Stimulated activated CD8-positive, alpha-beta memory T cell treated with anti-CD3 and anti-CD28 coated beads, Interleukin-2, amount 100 ng/mL, for 1 hour (primary cell): ENCODE measurements around the gene IGSF3.
"Not testable (repeated sequence)": the region's sequence is repeated elsewhere in the genome, so short reads cannot be mapped to it uniquely, and the experiment has no call there.

Source experiments
- DNase-seq, 2 donors: peaks; one replicate each; pipeline ENCODE4 v3.0.0-alpha.2; 2020; ENCODE audit warnings: low read depth in 2 of 2

IGSF3 gene

DNA sequence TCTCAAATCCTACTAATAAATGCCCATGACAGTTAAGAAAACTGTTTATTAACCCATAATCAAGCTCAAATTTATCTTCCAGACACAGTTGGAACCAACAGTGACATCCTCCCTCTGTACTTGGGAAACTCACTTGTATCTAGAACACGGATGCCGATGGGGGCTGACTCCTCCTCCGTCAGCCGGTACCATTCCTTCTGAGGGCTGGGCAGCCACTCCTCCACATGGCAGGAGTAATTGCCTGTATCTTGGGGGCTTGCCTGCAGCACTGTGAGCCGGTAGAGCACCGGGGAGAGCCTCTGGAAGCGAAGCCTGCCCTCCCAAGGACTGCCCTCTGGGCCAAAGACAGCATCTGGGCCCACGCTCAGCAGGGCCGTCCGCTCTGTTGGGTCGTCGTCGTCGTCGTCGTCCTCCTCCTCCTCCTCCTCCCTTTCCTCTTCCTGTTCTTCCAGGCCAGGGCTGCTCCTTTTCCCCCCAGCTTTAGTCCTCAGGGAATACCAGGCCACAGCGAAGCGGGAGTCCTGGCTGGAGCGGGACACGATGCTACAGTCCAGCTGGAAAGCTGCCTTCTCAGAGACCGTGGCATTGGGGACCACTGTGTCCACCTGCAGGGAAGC, 88.2 kb downstream of the IGSF3 start:
- no peak for DNase-seq

DNA sequence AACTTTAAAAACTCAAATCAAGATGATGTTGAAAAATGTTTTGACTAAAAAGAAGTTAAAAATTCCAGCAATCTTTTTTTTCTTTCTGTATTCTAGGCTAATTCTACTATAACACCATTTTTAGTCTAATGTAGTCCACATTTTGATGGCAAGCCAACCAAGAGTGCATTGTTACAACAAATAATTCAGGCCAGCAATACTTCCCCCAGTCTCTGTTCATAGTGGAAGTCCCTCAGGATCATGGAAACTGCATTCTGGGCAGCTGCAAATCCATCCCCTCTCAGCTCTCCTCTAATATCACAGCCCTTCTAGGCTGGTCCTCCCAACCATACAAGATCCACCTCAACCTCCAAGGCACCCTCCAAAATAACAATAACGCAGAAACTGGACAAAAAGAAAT, 89.0 kb downstream of the IGSF3 start:
- no peak for DNase-seq

DNA sequence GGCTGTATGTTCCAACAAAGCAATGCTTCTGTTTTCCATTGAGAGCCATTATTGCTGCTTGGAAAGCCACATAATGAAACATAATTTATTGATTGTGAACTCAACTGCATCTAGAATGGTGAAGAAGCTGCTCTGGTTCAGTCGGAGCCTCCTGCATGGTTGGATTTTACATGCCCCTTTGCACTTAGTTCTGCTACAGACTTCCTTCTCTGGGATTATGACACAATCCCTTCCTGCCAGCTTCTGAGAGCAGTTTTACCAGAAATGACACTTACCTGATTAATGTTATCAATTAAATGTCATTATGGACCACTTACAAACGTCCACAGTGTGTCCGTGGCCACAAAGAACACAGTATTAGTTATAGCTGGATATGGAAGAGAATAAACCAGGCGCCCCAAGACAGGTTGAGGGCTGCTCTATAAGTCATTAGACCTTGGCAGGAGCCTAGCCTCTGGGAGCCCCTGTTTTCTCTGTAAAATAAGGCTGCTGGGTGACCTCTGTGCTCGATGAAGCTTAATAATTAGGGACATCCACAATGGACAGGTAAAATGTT, 89.7 kb downstream of the IGSF3 start:
- DNase-seq: no peak

DNA sequence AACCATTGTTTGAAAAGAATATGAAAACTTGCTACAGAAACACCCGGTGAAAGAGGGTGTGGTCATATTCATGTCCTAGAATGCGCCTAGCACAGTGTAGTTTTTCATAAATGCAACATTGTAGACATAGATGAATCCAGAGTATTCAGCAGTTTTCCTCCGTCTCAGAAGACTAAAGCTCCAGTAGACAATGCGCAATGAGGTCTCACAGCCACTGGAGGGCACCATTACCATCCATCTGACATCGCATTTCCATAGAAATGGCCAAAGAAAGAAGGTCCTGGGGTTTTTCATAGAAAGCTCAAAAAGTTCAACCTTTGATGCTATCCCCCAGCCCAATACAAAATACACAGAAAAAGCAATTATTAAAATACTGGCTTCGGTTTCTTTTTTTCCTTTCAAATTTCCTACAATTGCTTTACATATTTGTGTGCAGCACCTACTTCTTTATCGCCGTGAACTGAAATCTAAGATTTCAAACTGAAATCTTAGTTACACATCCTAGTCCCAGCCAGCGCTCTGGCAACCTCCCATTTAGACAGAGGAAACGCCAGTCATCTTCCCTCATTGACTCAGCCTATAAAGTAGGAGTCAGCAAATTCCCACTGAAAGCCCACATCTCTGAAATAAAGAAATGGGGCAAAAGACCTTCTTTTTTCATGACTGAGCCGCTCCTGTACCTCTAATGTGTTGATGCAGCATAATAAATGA, 92.8 kb downstream of the IGSF3 start:
- peak in 1 of 2 donors; percentile 28 for DNase-seq

DNA sequence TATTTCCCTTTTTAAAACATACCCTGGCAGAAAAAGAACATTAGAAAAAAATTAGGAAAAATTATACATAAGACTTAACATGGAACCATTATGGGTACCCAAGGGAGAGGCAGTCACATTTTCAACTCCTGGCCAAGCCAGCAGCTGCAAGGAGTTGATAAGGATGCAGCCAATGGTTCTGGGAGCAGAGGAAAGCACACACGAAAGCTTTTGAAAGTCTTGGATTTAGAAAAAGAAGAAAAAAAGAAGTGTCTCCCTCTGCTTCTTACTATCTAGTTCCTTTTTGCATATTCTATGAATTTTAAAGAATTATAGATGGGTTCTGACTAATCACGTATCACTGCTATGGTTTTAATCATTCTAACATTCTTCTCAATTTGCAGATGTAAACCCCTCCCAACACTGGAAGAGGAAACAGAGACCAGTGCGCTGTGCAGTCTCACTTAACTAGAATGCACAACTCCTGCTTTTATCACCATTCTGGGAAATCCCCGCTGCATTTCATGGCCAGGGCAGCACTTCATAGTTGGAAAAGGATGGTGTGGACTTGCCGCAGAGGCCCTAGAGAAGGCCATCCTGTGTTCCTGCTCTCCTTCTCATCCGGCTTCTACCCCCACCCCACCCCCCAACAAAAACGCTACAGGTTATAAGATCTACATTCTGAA, 94.0 kb downstream of the IGSF3 start:
- no peak for DNase-seq

DNA sequence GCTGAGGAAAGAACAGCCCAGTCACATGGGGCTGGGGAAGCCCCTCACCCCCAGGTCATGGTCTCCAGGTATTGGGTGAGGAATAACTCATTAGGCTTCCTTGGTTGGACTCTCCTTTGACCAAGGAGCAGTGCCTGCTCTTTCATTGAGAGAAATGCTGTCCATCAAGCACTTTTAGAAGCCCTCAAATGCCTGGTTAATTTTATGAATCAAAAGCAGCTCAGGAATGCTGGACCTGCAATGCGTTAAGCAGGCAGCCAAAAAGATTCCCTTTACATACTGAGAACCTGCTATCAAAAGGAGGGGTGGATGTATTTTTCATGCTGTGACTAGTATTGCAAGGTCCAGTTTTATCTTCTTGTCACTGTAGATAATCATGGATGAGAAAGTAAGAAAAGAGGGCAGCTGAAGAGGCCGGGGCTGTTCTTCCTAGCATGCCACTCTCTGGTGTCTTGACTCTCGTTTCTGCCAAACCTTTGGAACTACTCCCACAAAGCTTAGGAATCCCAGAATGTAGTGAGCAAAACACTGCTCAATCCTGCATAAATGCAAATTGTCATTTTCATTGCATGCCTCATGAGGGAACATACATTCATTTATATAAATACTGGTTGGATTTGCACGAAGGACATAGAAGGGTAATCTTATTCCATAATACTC, 94.6 kb downstream of the IGSF3 start:
- no peak for DNase-seq

DNA sequence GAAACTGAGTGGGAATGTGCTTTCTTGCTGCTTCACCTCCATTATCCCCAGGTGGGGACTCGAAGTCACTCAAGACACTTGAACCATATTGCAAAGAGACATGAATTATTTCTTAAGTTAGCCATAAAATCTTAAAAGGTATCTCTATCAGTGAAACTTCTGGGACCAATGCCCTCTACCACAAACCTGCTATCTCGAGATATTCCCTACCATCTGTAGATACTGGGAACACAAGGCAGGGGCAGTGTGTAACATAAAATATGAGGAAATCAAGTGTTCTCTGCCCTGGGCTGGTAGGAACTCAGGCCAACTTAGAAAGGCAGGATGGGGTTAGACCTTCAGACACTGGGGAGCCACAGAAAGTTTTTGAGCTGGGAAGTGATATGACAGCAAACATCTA, 95.4 kb downstream of the IGSF3 start:
- no peak for DNase-seq

DNA sequence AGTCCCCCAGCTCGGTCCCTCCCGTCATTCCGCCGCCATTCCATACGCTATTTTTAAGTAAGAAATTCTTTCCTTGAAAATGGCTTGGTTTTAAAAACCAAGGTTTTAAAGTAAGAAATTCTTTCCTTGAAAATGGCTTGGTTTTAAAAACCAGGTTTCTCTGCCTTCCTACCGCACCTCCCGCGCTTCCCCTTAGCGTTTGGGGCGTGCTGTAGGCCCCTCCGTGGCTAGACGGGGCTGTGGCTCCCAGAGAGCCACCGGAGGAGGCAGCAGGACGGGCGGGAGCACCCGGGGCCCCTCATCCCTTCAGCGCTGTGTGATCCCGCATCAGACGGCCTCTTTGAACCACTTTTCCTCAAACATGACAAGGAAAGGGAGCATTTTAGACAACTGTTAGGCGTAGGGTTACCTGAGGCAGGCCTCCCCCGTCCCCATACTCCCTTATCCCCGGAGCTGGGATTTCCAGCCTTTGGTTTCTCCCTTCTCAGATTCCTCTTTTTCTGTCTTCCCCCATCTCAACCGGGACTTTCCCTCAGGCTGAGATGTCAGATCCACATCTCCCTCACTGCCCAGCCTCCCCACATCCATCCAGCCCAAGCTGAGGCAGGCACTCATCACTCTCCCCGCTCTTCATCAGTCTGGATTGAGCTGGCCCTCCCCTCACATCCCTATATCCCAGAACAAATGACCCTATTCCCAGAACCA, 96.2 kb downstream of the IGSF3 start:
- no peak for DNase-seq

DNA sequence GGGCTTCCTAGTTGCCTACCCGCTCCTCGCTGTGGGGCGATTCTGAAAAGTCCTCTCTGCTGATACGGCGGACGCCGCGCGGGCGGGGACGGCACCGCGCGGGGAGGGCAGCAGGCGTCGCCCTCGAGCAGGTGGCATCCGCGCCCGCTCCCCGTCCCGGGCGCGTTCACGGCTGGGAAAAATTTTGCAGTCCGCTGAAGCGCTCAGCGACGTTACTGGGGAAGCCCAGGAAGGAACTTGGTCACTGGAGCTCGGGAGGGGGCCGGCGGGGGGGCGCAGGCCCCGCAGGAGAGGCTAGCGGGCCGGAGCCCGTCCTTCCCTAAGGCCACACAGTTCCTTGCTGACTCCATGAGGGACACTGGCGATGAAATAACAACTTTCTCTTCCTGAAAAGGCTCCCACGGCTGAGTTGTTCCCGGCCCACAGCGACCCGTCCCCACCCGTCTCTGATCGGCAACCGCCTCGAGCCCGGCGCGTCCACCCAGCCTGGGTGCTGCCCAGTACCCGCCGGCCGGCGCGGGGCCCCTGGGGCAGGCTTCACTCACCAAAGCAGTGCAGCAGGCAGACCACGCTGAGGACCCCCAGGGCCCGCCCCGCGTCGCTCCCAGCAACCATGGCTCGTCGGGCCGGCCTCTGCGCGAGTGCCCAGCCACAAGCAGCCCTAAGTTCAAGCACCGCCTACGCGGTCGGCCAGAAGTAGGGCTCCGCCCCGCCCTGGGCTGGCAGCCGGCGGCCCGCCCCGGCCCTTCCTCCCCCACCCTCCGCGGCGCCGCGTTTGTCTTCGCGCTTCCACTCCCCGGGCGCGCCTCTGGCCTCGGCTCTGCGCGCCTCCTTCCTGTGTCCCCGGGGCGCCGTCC, 96.9 kb downstream of the IGSF3 start, which contains the start of gene CD58:
CD58 (minus strand) TSS at position 669 of the 857 bp plus-strand sequence; CDS start at position 615, 54 bp downstream.
- peak; percentile 66 to 71 for DNase-seq

DNA sequence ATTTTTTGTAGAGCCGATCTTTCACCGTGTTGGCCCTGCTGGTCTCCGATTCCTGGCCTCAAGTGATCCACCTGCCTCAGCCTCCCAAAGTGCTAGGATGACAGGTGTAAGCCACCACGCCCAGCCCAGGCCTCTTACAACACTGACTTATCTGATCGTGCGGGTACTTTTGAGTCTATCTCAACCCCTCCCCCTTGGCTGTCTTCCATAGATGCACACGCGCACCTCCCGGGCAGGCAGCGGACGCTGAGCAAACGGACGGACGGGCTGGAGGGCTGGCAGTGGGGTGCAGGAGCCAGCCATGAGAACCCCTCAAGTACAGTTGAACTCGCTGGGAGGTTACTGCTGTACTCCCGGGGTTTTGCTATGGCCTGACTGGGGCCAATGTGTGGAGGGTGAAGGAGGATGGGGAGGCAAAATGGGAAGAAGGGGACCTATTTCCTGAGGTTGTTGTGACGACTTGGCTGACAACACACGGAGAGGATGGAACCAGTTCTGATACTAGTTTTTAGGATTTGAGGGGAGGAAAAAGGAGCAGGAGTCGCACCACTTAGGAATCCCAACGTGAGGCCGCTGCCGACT, 97.7 kb downstream of the IGSF3 start:
- peak; percentile 12 to 26 for DNase-seq

DNA sequence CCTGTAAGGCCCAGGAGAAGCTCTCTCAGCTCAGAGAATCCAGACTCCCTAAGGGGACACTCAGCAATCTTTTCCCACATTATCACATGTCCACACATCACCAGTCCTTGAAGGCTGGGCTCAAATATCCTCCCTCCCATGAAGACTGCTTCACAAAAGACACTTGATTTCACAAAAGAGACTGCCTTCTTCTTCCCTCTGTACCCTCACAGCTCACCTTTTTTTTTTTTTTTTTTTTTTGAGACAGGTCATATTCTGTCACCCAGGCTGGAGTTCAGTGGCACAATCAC, 98.2 kb downstream of the IGSF3 start:
- DNase-seq: no peak

DNA sequence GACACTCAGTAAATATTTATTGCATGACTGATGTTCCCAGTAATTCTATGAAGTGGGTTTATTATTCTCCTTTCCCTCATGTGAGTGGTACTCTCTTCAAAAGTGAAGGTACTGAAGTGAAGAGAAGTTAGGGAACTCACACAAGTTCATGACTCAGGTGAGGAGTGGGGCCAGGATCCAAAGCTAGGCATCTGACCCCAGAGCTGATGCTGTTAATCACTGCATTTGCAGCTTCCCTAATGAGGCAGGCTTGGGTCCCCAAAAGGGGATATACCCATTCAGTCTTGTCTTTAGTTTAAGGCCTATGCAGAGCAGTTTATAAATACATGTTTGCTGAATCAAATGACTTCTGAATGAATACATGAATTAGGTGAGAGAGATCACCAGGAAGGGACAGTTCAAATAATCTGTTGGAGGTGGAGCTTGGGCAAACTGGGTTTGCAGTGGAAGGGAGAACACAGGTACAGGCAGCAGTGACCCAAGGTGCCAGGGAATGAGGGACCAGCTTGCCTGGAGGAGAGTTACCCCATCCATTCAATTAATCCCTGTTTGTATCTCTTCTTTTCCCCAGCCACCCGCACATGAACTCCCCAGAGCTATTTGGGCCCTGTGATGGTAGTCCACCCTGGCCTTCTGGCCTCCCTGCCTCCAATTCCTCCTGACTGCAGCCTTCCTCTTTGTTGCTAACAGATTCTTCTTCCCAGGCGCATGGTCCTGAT, 98.7 kb downstream of the IGSF3 start:
- DNase-seq: no peak

DNA sequence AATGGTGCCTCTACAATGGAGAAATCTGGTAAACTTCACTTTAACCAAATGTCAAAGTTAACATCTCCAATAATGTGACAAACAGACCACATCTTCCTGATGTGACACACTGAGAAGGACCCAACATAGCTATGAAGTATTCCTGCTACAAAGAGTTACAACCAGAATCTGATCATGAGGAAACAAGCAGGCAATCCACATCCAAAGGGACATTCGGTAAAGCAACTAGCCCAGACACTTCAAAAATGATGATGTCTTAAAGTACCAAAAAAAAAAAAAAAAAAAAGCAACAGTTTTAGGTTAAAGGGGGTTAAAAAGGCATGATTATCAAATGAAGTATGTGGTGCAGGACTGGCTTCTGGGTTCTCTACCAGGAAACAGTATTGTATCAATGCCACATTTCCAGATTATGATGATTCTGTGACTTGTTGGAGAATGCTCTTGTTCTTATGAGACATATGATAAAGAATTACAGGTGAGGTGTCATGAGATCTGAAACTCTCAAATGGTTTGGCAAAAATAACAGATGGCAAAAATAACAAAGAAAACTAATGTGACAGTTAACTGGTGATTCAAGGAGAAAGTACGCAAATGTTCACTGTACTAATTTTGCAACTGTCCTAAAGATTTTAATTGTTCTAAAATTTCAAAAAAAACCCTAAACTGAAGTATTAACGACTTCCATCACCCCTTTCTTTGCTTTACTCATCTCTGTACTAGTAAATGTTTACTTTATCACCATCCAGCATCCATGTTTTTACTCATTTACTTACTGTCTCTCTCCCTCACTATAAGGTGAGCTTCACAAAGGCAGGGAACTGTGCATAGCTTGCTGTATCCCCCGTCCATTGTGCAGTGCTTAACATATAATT, 99.5 kb downstream of the IGSF3 start:
- no peak for DNase-seq

DNA sequence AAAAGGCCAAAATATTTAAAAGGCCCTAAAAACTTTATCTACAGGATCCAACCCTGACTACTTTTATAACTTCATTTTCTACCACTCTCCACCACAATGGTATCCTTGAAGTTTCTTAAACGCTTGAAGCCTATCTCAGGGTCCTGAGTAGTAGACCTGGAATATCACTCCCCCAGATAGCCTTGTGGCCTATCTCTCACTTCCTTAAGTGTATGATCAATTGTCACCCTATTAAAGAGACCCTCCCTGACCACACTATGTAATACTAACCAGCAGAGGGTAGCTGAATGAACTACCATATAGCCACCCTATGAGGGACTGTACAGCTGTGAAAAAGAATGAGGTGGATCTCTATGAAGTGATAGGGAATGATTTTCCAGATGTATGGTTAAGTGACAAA, 102.3 kb downstream of the IGSF3 start:
- no peak for DNase-seq

DNA sequence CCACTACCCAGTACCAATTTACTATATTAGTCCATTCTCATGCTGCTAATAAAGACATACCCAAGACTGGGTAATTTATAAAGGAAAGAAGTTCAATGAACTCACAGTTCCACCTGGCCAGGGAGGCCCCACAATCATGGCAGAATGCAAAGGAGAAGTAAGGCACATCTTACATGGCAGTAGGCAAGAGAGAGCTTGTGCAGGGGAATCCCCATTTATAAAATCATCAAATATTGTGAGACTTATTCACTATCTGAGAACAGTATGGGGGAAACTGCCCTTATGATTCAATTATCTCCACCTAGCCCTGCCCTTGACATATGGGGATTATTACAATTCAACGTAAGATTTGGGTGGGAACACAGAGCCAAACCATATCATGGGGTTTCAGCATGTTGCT, 103.1 kb downstream of the IGSF3 start:
- DNase-seq: no peak

DNA sequence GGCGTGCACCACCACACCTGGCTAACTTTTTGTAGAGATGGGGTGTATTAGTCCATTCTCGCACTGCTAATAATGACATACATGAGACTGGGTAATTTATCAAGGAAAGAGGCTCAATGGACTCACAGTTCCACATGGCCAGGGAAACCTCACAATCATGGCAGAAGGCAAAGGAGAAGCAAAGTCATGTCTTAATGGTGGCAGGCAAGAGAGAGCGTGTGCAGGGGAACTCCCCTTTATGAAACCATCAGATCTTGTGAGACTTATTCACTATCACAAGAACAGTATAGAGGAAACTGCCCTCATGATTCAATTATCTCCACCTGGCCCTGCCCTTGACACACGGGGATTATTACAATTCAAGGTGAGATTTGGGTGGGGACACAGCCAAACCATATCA, 105.1 kb downstream of the IGSF3 start:
- not testable (repeated sequence) for DNase-seq

DNA sequence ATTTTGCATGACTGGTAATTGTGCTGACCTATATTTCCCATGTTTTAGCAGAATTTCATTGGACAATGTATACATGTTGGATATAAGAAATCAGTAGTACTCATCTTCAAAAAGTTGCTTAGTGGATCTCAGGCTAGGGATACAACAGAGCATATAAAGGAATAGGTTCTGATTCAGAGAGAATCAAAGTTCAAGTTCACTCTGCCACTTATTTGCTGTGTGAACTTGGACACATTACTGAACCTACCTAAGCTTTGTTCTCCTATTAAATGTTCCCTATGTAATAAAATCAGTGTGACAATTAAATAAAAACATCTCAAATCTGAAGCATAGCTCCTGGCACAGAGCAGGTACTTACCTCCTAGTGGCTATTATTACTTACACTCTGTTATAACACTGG, 106.0 kb downstream of the IGSF3 start:
- no peak for DNase-seq

DNA sequence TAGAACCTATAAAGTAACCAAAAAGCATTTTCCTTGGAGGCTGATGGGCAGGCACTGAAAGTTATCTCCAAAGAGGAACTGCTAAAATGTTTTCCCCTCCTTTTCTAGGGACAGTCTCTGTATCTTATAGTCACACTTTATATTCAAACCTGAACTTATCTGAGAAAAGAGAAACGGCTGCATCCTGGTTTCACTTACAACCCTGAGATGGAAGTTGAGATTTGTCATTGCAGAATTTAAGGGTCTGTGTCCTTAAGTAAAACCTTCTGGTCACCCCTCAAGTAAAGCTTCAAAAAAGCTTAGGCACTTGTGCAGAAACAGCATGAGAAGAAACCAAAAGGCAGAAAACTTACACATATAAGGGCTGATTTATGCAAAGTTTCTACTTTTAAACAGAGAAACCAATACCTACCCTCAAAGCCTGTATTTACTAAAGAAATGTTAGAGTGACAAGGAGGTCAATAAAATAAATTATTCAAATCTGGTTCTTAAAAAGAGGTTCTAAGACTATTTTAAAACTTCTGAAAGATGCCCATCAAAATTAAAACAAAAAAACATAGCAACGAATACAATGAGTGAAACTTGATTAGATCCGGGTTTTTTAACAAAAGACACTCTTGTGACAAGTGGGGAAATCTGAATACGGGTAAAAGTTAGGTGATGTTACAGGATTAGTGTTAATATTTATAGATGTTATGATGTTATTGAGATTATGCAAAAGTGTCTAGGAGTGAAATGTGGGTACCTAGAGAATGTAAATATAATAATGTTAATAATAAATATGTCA, 106.6 kb downstream of the IGSF3 start:
- no peak for DNase-seq
